HG02642 (cell line): ENCODE measurements around the gene RRP9.

Experiments
- ATAC-seq: cut with Tn5 transposase; IDR thresholded peaks from one replicate; pipeline ENCODE4 v1.9.1; 2021; ENCODE audit warnings: mild to moderate bottlenecking; ENCODE audit not compliant: unreplicated experiment, poor library complexity

RRP9 gene

DNA sequence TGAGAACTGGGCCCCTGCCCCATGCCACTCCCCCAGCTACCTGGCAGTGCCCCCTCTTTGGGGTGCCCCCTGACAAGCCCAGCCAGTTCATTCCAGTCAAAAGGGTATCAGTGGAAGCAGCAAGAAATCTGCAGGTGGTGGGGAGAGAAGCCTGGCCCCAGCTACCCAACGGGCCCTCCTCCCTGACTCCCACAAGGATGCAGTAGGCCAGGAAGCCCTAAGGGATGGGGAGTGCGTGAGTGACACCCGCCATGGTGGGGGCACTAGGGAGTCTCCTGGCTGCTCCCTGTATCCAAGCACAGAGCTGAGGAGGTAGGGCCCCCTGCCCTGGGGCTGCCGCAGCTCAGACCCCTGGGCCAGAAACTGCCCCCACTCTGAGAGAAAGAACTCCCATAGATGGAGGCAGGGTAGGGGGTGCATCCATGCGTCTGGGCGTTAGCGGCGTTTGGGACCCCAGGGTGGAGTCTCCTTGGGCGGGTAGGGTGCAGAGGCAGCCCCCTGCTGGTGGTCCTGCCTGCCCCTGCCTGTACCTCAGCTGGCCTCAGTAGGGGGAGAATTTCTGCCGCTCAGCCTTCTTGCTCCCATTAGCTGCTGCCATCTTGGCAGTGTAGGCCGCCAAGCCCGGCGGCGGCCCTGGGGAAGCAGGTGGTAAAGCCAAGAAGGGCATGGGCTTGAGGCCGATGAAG lies 16.0 kb upstream of the RRP9 start:
- ATAC-seq, result no peak

DNA sequence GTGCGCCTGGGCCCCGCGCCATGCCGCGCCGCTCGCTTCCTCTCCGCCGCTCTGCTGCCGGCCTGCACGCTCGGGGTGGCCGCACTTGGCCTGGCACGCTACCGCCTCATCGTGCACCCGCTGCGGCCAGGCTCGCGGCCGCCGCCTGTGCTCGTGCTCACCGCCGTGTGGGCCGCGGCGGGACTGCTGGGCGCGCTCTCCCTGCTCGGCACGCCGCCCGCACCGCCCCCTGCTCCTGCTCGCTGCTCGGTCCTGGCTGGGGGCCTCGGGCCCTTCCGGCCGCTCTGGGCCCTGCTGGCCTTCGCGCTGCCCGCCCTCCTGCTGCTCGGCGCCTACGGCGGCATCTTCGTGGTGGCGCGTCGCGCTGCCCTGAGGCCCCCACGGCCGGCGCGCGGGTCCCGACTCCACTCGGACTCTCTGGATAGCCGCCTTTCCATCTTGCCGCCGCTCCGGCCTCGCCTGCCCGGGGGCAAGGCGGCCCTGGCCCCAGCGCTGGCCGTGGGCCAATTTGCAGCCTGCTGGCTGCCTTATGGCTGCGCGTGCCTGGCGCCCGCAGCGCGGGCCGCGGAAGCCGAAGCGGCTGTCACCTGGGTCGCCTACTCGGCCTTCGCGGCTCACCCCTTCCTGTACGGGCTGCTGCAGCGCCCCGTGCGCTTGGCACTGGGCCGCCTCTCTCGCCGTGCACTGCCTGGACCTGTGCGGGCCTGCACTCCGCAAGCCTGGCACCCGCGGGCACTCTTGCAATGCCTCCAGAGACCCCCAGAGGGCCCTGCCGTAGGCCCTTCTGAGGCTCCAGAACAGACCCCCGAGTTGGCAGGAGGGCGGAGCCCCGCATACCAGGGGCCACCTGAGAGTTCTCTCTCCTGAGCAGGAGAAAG lies 14.4 kb upstream of the RRP9 start:
- no peak for ATAC-seq

GRCh38 chr3:51955175-51955892 lies 13.6 kb upstream of the RRP9 start, which contains the start of gene GPR62:
Gene GPR62, plus strand, starts transcription at chr3:51955381. Its CDS starts 272 bp downstream, at chr3:51955653.
- ATAC-seq, result no peak

DNA sequence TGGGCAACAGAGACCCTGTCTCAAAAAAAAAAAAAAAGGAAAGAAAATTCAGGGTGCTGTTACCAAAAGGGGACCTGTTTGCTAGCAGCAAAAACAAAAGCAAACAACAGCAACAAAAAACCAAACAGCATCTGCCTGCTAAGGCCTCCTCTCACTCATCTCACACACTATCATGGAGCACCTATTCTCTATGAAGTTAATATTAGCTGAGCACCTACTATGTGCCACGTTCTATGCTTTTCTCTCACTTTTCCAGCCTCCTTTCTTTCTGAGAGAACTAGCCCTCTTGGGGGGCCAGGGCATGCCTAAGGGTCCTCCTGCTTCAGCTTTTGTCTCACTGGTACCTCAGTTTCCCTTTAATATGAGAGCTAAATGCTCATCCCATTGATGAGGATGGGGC lies 13.0 kb upstream of the RRP9 start:
- ATAC-seq, result no peak

DNA sequence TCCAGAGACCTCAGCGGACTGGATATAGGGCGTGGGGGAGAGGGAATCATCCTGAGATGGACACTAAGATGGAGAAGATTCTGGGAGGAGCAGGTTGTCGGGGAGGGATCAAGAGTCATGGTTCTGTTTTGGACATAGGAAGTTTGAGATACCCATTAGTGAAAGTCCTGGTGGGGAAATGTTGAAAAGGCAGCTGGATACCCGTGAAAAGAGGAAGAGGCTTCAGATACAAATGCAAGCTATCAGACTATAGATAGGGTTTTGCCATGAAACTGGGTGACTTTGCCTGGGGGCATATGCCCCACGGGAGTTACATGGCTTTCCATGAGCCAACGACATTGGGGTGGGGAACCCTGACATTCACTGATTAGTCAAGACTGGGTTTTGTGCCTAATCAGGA lies 12.4 kb upstream of the RRP9 start:
- no peak for ATAC-seq

GRCh38 chr3:51953445-51953844 lies 11.7 kb upstream of the RRP9 start:
- no peak for ATAC-seq

DNA sequence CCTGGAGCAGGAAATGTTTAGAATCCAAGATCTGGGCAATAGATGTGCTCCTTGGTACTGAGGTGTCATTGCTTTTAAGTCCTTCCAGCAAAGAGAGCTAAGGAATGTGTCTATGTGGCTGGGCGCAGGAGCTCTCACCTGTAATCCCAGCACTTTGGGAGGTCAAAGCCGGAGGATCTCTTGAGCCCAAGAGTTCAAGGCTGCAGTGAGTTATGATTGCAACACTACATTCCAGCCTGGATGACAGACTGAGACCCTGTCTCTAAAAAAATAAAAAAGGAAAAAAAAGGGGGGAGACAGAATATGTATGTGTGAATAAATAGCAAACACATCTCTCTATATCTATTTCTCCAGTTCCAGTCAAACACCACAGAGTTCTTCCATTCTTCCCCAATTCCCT lies 9.2 kb upstream of the RRP9 start:
- no peak for ATAC-seq

DNA sequence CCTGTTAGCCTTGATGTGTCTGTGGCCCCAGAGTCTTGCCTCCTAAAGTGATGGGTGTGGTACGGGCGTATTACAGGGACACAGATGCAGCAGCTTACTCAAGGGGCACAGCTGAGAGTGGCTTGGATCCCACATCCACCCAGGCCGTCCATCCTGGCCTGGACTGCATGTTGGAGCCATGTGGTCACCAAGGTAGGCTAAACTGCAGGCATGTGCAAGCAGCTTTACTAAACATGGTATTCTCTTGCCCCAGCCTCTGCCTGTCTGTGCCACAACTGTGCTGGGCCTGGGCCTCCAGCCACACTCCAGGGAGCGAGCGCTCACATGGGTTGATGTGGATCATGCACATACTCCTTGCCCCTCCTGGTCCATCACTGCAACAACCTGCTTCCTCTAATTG lies 7.4 kb upstream of the RRP9 start:
- no peak for ATAC-seq

- ATAC-seq, result no peak
These were observed 6.4 kb upstream of the RRP9 start for GRCh38 chr3:51948016-51948580.

DNA sequence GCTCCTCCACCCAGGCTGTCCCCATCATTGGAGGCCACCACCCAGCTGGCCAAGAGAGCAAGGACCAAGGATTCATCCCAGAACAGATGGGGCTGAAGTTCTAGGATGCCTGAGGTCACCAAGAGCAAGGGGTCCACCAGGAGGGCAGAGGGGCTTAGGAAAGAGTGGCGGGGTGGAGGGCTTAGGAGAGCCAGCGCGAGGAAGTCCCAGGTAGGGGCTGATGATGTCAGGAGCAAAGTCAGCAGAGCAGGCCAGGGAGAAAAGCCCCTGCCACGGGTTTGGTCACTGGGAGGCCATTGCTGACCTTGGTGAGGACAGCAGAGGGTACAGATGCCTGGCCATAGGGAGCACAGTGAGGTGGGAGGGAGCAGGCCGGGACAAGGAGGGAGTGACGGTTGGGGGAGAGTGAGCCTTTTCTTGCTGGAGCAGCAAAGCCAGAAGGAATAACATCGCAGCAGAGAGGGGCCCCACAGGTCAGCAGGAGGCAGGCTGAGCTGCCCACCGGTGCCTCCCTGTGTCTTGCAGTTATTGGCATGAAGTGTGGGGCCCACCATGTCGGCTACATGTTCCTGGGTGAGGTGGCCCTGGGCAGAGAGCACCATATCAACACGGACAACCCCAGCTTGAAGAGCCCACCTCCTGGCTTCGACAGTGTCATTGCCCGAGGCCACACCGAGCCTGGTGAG lies 5.7 kb upstream of the RRP9 start:
- no peak for ATAC-seq

- no peak for ATAC-seq
These were observed 5.1 kb upstream of the RRP9 start for GRCh38 chr3:51946796-51947195.

DNA sequence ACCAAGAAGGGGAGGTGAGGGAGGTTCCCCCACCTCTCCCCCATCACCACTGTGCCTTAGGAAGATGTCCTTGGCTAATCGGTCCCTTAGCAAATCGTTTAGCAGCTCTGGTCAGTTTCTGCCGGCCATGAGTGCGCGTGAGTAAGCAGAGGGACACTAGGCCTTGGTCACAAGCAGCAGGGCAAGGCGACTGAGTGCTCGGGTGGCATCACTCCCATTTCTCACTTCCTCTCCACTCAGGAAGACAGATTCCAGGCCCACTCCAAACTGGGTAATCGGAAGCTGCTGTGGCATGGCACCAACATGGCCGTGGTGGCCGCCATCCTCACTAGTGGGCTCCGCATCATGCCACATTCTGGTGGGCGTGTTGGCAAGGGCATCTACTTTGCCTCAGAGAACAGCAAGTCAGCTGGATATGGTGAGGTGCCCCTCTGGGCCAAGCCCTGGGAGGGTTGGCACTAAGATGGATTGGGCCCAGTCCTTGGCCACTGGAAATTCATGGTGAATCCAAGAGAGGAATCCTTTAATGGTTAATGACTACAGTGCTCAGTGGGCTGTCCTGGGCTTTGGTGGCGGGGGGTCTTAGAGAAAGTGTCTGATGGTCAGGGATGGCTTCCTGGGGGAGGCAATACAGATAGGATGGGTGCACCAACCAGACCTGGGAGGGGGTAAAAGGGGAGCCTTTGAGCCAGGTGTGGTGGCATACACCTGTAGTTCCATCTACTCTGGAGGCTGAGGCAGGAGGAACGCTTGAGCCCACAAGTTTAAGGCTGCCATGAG lies 4.4 kb upstream of the RRP9 start:
- no peak for ATAC-seq

GRCh38 chr3:51945031-51945840 lies 3.5 kb upstream of the RRP9 start:
- ATAC-seq, result no peak

DNA sequence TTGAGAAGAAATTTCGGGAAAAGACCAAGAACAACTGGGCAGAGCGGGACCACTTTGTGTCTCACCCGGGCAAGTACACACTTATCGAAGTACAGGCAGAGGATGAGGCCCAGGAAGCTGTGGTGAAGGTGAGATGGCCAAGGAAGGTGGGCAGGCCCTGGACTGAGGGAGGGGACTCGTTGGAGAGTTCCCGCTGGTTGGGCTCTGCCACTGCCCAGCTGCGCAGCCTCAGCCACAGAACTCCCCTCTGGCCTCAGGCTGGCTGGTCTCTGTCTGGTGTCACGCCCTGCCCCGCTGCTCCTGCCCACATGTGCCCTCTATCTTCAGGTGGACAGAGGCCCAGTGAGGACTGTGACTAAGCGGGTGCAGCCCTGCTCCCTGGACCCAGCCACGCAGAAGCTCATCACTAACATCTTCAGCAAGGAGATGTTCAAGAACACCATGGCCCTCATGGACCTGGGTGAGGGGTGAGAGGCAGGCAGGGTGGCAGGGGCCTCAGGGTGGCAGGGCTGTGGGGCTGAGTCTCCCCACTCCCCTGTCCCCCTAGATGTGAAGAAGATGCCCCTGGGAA lies 2.8 kb upstream of the RRP9 start:
- ATAC-seq, result no peak

DNA sequence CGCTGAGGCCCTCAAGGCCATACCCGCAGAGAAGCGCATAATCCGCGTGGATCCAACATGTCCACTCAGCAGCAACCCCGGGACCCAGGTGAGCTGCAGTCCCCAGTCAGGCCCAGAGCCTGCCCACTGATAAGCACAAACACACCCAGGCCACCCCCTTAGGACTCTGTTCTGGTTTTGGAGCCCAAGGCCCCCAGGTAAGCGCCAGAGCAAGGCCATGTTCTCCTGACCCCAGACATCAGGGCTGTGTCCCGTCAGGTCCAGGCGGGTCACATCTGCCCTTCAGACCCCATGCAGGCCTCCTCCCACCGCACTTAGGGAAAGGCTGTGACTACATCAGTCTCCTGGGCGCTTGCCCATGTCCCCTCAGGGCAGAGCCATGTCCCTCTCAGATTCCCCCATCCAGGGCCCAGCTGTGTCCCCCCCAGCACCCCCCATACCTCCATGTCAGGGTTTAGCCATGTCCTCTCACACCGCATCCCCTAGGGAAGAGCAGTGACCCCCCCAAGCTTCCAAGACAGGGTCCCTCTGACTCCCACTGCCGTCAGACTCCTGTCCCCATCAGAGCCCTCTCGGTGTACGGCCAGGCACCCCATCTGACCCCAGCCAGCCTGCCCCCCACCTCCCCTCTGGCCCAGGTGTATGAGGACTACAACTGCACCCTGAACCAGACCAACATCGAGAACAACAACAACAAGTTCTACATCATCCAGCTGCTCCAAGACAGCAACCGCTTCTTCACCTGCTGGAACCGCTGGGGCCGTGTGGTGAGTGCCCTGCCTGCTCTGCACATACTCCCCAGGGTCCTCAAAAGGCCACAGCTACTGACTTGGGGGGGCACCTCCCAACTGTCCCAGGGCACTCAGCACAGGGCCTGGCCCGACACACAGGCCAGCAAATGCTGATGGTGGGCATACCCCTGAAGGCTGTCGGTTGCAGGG lies 2.0 kb upstream of the RRP9 start:
- ATAC-seq, result no peak

- peak; percentile 23 for ATAC-seq
These were observed 1.1 kb upstream of the RRP9 start for GRCh38 chr3:51942603-51943450.
